ENCODE results near the gene CDYL. TPM values are rescaled to one million over a fixed set of nuclear protein-coding genes. Genes with fewer than 3 reads are reported as not detected.

Gene CDYL
- total RNA-seq, 1 donor from 2014 or later, result 46.1 TPM

- FAIRE-seq (no peak), DNase-seq (ENCODE audit: low read depth) (no peak)
- Histone ChIP-seq H3K36me3 (ENCODE audit: control insufficient read depth, insufficient read depth, low read length) (no peaks in the 10 kb centered on the region), H3K4me3 (ENCODE audit: low read depth, low read length) (no peak overlapping the region), H3K27me3 (ENCODE audit: control insufficient read depth, insufficient read depth, low read length) (no peaks in the 10 kb centered on the region)
- TF ChIP-seq CTCF (IDR thresholded peaks at IDR 0.05; ENCODE audit: insufficient read depth, low read length, severe bottlenecking), result no peak
Observed at GRCh38 chr6:4762294-4762693, 13.9 kb upstream of the CDYL start.

- Histone ChIP-seq H3K4me3 (ENCODE audit: low read depth, low read length) (no peak overlapping the region), H3K36me3 (ENCODE audit: control insufficient read depth, insufficient read depth, low read length) (no peaks in the 10 kb centered on the region), H3K27me3 (ENCODE audit: control insufficient read depth, insufficient read depth, low read length) (no peaks in the 10 kb centered on the region)
- FAIRE-seq, result no peak
- TF ChIP-seq CTCF (IDR thresholded peaks at IDR 0.05; ENCODE audit: insufficient read depth, low read length, severe bottlenecking), result no peak
- DNase-seq (ENCODE audit: low read depth), result no peak
Observed at GRCh38 chr6:4763921-4764320, 12.3 kb upstream of the CDYL start.

GRCh38 chr6:4768815-4769214, 7.4 kb upstream of the CDYL start:
- Histone ChIP-seq H3K27me3 (ENCODE audit: control insufficient read depth, insufficient read depth, low read length) (no peaks in the 10 kb centered on the region), H3K36me3 (ENCODE audit: control insufficient read depth, insufficient read depth, low read length) (no peaks in the 10 kb centered on the region), H3K4me3 (ENCODE audit: low read depth, low read length) (no peak overlapping the region)
- DNase-seq (ENCODE audit: low read depth) (no peak), FAIRE-seq (peak; percentile 7)
- TF ChIP-seq CTCF (IDR thresholded peaks at IDR 0.05; ENCODE audit: insufficient read depth, low read length, severe bottlenecking), result no peak

GRCh38 chr6:4772750-4773149, 3.5 kb upstream of the CDYL start:
- H3K36me3 ChIP-seq (ENCODE audit: control insufficient read depth, insufficient read depth, low read length), result no peaks in the 10 kb centered on the region
- no peak for TF ChIP-seq CTCF (IDR thresholded peaks at IDR 0.05; ENCODE audit: insufficient read depth, low read length, severe bottlenecking)
- no peak for FAIRE-seq
- DNase-seq (ENCODE audit: low read depth), result no peak
- no peaks in the 10 kb centered on the region for H3K27me3 ChIP-seq (ENCODE audit: control insufficient read depth, insufficient read depth, low read length)
- H3K4me3 ChIP-seq (ENCODE audit: low read depth, low read length), result no peak overlapping the region

- Histone ChIP-seq H3K27me3 (ENCODE audit: control insufficient read depth, insufficient read depth, low read length) (no peaks in the 10 kb centered on the region), H3K36me3 (ENCODE audit: control insufficient read depth, insufficient read depth, low read length) (no peaks in the 10 kb centered on the region), H3K4me3 (ENCODE audit: low read depth, low read length) (no peak overlapping the region)
- FAIRE-seq, result no peak
- no peak for DNase-seq (ENCODE audit: low read depth)
- no peak for TF ChIP-seq CTCF (IDR thresholded peaks at IDR 0.05; ENCODE audit: insufficient read depth, low read length, severe bottlenecking)
Observed at GRCh38 chr6:4773181-4773580, 3.0 kb upstream of the CDYL start.

- H3K36me3 ChIP-seq (ENCODE audit: control insufficient read depth, insufficient read depth, low read length), result no peaks in the 10 kb centered on the region
- no peak for DNase-seq (ENCODE audit: low read depth)
- H3K27me3 ChIP-seq (ENCODE audit: control insufficient read depth, insufficient read depth, low read length), result no peaks in the 10 kb centered on the region
- no peak overlapping the region for H3K4me3 ChIP-seq (ENCODE audit: low read depth, low read length)
- FAIRE-seq, result no peak
- no peak for TF ChIP-seq CTCF (IDR thresholded peaks at IDR 0.05; ENCODE audit: insufficient read depth, low read length, severe bottlenecking)
Observed at GRCh38 chr6:4774296-4774695, 1.9 kb upstream of the CDYL start.
